NB4 (cell line): ENCODE data around the gene TSPAN4.

Experiments used
- DNase-seq: peaks from one replicate; pipeline ENCODE4 v3.0.0; 2010; ENCODE audit warnings: low read depth
- H3K4me3 ChIP-seq: one replicate; pipeline ENCODE4 v1.5.1; 2011; ENCODE audit warnings: mild to moderate bottlenecking, low read depth, low read length, moderate library complexity
- MYC ChIP-seq: IDR thresholded peaks from 2 replicates; pipeline ENCODE4 v1.6.1; 2011; ENCODE audit warnings: low read depth, low read length
- POLR2A ChIP-seq: IDR thresholded peaks from 2 replicates; pipeline ENCODE4 v1.6.1; 2011; ENCODE audit warnings: mild to moderate bottlenecking; ENCODE audit not compliant: insufficient read length; ENCODE audit errors: extremely low read depth
- TF ChIP-seq, protein P1 (sequence below): IDR thresholded peaks from 2 replicates; pipeline ENCODE4 v1.6.1; 2011; ENCODE audit warnings: low read depth, low read length
- TF ChIP-seq, protein P2 (sequence below): IDR thresholded peaks from one replicate; pipeline ENCODE4 v1.5.1; 2012; ENCODE audit warnings: low read depth, low read length

TSPAN4 gene

DNA sequence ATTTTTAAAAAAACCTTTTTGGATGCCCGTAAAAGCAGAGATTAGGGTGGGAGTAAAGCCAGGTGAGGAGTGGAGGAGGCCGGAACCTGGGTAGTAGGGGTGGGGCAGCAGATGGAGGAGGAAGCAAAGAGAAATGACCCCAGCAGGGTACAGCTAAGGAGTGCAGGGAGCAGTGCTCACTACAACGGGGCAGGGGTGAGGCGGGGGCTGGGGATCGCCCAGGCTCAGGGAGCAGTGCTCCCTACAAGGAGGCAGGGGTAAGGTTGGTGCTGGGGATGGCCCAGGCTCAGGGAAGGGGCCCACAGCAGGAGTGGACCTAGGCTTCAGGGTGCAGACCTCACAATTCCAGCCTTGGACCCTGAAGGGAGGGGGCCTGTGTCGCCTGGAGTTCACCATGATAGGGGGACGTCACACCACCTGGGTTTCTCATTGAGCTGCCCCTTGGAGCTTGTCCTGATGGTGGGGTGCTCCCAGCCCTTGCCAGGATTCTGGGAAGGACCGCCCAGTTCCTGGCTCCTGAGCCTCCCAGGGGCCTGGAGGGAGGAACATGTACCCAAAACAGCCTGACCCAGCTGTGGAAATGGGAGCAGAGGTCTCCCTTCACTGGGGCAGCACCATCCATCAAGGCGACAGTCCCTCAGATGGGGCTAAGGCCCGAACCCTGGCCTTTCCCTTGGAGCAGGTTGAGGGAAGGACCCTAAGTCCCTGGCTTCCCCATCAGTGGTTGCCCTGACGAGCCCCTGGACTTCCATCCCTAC lies 26.8 kb upstream of the TSPAN4 start:
- TF ChIP-seq, protein P1, sequence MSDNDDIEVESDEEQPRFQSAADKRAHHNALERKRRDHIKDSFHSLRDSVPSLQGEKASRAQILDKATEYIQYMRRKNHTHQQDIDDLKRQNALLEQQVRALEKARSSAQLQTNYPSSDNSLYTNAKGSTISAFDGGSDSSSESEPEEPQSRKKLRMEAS: no peak
- TF ChIP-seq MYC (no peak), POLR2A (no peak)
- TF ChIP-seq, protein P2, sequence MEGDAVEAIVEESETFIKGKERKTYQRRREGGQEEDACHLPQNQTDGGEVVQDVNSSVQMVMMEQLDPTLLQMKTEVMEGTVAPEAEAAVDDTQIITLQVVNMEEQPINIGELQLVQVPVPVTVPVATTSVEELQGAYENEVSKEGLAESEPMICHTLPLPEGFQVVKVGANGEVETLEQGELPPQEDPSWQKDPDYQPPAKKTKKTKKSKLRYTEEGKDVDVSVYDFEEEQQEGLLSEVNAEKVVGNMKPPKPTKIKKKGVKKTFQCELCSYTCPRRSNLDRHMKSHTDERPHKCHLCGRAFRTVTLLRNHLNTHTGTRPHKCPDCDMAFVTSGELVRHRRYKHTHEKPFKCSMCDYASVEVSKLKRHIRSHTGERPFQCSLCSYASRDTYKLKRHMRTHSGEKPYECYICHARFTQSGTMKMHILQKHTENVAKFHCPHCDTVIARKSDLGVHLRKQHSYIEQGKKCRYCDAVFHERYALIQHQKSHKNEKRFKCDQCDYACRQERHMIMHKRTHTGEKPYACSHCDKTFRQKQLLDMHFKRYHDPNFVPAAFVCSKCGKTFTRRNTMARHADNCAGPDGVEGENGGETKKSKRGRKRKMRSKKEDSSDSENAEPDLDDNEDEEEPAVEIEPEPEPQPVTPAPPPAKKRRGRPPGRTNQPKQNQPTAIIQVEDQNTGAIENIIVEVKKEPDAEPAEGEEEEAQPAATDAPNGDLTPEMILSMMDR: no peak
- no peak overlapping the region for H3K4me3 ChIP-seq
- DNase-seq: no peak

DNA sequence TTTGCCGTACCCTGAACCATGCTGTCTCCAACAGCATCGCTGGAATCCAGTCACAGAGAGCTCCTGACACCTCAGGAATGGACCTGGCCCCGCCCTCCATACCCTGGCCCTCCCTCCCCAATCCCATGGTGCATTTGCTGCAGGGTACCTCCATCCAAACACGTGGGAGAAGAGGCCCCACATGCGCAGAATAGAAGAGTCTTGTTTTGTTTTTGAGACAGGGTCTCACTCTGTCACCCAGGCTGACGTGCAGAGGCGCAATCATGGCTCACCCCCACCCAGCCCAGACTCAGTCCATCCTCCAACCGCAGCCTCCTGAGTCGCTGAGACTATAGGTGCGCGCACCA lies 26.2 kb upstream of the TSPAN4 start:
- H3K4me3 ChIP-seq: no peak overlapping the region
- DNase-seq: no peak
- TF ChIP-seq, protein P2: no peak
- no peak for TF ChIP-seq MYC
- no peak for TF ChIP-seq POLR2A
- TF ChIP-seq, protein P1: peak; percentile 43

DNA sequence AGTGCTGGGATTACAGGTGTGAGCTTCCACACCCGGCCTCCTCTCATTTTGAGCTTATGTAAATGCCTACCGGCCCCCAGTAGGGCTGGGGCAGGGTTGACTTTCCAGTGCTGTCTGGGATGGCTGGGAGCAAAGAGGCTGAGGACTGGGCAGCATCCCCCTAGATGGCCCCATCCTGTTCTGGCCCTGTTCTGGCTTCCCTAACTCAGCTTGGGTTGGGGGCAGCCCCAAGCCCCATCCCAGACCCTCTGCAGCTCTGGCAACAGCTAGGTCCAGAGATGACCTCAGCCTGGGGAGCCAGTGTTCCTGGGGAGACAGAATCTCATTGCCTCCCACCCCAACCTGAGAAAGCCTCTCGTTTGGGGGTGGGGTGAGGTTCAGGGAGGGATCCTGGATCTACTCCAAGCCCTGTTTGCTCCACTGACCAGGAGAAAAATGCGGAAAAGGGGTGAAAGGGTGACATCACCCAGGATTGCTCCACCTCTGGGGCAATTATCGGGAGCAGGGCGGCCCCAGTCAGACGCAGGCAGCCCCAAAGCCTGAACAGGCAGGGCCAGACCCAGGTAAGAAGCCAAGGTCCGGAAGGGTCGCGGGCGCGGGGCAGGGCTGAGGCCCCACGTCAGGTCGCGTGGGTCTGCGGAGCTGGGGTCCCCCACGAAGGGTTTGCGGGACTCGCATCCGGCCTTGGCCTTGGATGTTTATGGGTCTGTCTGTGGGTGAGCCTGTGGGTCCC lies 24.1 kb upstream of the TSPAN4 start, which contains the start of gene PNPLA2:
TSS of gene PNPLA2 (plus strand) at position 519 of the 733 bp plus-strand sequence. CDS start 805 bp downstream, outside the sequence.
- no peak for DNase-seq
- peak within 1 kb of the TSS; percentile 68 for H3K4me3 ChIP-seq
- TF ChIP-seq, protein P1: no peak
- TF ChIP-seq MYC (no peak), POLR2A (no peak)
- TF ChIP-seq, protein P2: no peak

DNA sequence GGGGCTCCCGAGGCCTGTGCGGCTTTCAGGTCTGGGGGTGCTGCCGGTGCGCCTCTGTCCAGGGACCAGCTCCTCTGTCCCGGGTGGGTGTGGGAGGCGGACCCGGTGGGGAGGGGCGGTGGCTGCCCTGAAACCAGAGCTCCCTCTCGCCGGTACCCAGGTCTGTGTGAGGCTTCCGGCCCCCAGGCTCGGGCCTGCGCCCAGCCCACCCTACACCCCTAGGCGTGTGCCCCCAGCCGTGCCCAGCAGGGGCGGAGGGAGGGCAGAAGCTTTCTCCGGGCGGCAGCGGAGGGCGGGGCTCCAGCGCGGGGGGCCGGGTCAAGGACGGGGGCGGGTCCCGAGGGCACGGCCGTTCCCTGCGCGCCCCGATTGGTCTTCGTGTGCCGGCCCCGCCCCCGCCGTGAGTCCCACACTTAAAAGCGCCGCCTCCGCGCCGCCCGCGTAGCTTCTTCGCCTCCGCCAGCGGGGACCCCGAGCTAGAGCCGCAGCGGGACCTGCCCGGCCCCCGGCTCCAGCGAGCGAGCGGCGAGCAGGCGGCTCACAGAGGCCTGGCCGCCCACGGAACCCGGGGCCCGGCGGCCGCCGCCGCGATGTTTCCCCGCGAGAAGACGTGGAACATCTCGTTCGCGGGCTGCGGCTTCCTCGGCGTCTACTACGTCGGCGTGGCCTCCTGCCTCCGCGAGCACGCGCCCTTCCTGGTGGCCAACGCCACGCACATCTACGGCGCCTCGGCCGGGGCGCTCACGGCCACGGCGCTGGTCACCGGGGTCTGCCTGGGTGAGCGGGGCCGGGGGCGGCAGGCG lies 23.3 kb upstream of the TSPAN4 start:
- peak; percentile 91 for DNase-seq
- H3K4me3 ChIP-seq: peak overlapping the region; percentile 68
- TF ChIP-seq POLR2A (peak; percentile 84), MYC (no peak; the same call in none of the 2 replicates)
- TF ChIP-seq, protein P1: no peak

DNA sequence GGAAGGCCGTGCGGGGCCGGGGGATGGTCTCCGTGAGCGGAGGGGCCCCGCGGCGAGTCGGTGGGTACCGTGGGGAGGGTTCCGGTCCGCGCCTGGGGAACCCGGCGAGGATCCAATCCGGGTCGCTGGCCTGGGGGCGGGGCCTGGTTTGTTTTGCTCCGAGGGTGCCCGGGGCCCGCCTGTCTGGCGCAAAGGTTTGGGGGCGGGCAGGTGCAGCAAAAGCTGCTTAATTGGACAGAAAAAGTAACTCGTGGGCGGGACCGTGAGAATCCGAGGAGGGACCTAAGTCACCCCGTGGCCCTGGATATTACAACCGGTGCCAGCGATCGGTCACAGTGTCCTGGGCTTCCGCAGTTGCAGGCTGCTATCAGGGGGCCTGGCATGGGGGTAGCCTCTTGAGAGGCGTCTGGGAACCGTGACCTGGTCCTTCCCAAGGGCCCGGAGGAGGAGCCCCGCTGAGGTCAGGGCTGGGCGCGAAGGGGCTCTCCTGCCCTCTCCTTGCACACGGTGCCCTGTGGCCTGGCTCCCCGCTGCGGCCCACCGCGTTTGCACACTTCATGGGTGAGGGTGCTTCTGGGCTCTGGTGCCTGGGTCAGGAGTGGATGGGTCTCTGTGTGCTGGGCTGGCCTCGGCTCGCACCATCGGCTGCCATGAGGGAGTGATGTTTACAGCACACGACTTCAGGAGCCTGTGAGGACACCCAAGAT lies 22.6 kb upstream of the TSPAN4 start:
- peak; percentile 93 for DNase-seq
- H3K4me3 ChIP-seq: peak overlapping the region; percentile 68
- TF ChIP-seq POLR2A (no peak), MYC (peak; percentile 26)
- TF ChIP-seq, protein P1: peak; percentile 41; the same call in 1 of the 2 replicates
- TF ChIP-seq, protein P2: no peak
